Omental fat pad (tissue), 4 donors: ENCODE measurements around the gene FAM168A. TPM values are rescaled to one million over a fixed set of nuclear protein-coding genes. Genes with fewer than 3 reads are reported as not detected.

Experiments
- ATAC-seq: fragments of 150-250 bp; one replicate; pipeline ENCODE4 v1.9.1; 2016; ENCODE audit warnings: mild to moderate bottlenecking, moderate library complexity; ENCODE audit not compliant: low FRiP score
- DNase-seq: peaks from one replicate; pipeline ENCODE4 v3.0.0-alpha.2; 2019; ENCODE audit warnings: low spot score
- CTCF ChIP-seq, 3 donors: fragments of 450-650 bp; IDR thresholded peaks; one replicate each; pipeline ENCODE4 v1.5.1; 2016 to 2017; ENCODE audit warnings: antibody characterized with exemption in 3 of 3, mild to moderate bottlenecking in 3 of 3, moderate library complexity in 2 of 3
- total RNA-seq, 4 donors: library from RNA; depleted of rRNA; stranded (reverse); fragments of >200 nt; gene quantifications; one replicate each; pipeline ENCODE4 v1.1.0, GENCODE V29; 2016

The FAM168A gene
- total RNA-seq, 4 donors from 2014 or later, result 13.9 to 30.9 (median 21.0) TPM

- TF ChIP-seq CTCF (IDR thresholded peaks at IDR 0.05), result no peak
- ATAC-seq, result no peak
Observed at GRCh38 chr11:73524774-73525173, 73.1 kb downstream of the FAM168A start.

GRCh38 chr11:73521621-73522020 is 76.3 kb downstream of the FAM168A start:
- ATAC-seq (no peak), DNase-seq (no peak)
- no peak for TF ChIP-seq CTCF (IDR thresholded peaks at IDR 0.05)

More at GRCh38 chr11:73524774-73525173, 73.1 kb downstream of the FAM168A start:
- no peak for DNase-seq

GRCh38 chr11:73520353-73521061 is 77.4 kb downstream of the FAM168A start:
- DNase-seq (no peak), ATAC-seq (no peak)
- no peak for TF ChIP-seq CTCF (IDR thresholded peaks at IDR 0.05)

GRCh38 chr11:73519266-73519665 is 78.6 kb downstream of the FAM168A start:
- TF ChIP-seq CTCF (IDR thresholded peaks at IDR 0.05), result no peak
- no peak for ATAC-seq
- no peak for DNase-seq

GRCh38 chr11:73518195-73518594 is 79.7 kb downstream of the FAM168A start:
- TF ChIP-seq CTCF (IDR thresholded peaks at IDR 0.05), result no peak
- DNase-seq (no peak), ATAC-seq (no peak)

GRCh38 chr11:73516080-73516479 is 81.8 kb downstream of the FAM168A start:
- no peak for TF ChIP-seq CTCF (IDR thresholded peaks at IDR 0.05)
- DNase-seq (no peak), ATAC-seq (no peak)

- no peak for TF ChIP-seq CTCF (IDR thresholded peaks at IDR 0.05)
- ATAC-seq, result no peak
Observed at GRCh38 chr11:73513707-73514106, 84.2 kb downstream of the FAM168A start.

More at GRCh38 chr11:73513707-73514106, 84.2 kb downstream of the FAM168A start:
- no peak for DNase-seq
